DMS114 treated with DMSO at 0.1 percent for 48 hours (cell line): ENCODE data around the gene CPNE6.

ENCODE experiments used
- DNase-seq: peaks from one replicate; lab custom pipeline; 2025; ENCODE audit not compliant: unreplicated experiment; lab: John Stamatoyannopoulos, UW

CPNE6 gene

DNA sequence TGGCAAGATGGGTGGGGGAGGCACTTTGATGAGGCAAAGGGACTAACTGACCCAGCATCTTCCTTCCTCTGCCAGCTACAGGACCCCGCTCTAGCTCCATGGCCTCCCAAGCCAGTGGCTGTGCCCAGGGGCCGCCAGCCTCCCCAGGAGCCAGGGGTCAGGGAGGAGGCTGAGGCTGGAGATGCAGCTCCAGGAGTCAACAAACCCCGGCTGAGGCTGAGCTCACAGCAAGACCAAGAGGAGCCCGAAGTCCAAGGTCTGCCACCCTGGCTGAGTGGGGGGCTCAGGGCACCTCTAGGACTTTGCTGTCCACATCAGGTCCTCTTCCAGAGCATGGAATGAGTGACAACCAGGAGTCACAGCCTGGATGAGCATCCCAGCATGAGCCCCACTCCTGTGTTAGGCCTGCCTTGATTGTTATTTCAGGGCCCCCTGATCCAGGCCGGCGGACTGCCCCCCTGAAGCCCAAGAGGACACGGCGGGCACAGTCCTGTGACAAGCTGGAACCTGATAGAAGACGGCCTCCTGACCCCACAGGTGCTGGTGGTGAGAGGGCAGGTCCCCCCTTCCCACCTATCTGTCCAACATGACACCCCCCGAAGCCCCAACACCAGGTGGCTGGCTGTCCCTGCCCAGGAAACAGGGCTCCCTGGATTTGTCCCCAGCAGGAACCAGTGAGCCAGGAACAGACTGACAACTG lies 2.5 kb upstream of the CPNE6 start:
- DNase-seq: no peak

DNA sequence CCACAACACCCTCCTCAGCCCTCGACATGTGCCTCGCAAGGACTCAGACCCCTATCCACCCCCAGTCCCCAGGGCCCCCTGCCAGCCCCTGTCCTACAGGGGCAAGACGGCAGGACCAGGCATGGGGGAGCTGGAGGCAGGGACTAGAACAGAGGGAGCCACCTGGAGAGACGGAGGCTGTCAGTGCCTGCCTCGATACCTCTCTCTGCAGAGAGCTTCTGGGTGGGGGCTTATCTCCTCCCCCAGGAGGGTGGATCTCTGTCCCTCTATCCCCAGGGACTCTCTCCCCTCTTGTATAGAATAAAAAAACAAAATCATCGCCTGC lies 2.0 kb upstream of the CPNE6 start:
- DNase-seq: no peak

DNA sequence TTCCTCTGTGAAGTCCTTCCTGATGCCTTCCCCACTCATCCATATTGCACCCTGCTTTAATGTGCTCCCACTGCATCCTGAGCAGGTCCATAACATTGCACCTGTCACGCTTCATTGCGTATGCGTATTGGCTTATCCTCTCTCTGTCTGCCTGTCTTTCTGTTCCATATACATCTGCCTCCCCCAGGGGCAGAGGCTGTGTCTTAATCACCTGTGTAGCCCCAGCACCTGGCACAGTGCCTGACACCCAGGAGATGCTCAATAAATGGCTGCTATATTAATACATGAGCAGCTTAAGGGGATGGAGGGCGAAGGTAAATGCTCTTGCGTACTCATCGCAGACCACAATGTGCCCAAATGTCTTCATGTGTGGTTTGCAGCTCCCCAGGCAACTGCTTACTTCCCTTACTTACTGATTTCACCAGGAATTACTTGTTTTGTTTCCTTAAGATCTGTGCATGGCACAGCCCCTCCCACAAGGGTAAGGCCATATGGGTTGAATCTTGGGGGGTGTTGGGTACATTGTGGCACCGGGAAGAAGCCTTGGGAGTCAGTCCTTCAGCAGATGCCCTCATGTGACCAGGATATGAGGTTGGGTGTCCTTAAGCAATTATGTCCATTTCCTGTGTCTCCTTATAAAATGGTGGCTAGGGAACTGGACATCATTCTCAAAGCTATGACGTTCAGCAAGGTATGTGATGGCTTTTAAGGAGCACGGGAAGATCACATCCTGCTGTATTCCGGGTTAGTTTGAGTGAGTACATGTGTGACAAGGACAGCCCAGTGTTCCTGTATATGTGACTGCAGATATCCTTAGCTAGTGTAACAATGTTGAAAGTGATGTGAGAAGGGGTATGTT lies 848 bp upstream of the CPNE6 start:
- DNase-seq: no peak

DNA sequence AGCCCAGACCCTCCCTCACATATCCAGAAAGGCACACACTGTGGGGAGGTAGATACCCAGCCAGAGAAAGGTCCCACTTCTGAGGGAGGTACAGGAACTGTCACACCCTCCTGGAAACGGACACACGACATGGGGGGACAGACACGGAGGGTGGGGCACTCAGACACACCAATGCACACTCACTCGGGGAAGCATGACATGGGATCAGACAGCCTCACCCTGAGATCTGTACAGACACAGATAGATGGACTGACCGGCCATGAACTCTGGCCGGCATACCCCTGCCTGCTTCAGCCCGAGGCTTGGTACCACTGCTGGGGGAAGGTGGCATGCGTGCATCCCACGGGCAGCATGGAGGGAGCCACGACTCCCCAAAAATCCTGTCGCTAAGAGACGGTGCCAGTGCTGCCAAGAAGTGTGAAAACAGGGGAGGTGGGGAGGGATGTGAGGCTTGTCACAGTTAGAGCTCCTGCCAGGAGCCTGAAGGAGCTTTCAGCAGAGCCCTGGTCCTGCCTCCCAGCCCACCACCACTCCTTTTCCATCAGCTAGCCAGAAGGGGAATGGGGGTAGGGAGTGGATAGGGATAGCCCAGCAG lies 571 bp downstream of the CPNE6 start:
- DNase-seq: no peak

DNA sequence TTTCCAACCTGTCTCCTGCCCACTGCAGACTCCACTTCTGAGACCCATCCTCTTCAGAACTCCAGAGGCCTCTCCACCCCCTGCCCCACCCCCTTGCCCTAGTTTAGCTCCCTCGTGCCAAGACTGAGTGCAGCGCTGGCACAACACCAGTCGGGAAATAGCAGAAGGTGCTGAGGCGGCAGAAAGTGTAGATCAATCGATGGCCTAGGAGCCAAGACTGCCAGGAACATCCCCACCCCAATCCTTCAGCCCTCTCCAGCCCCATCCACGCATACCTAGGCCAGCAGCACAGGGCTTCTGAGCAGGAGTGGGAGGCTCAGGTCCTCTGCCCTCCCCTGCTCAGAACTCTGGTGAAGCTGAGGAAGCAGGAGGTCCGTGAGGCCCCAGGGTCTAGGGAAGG lies 1.1 kb downstream of the CPNE6 start:
- no peak for DNase-seq

DNA sequence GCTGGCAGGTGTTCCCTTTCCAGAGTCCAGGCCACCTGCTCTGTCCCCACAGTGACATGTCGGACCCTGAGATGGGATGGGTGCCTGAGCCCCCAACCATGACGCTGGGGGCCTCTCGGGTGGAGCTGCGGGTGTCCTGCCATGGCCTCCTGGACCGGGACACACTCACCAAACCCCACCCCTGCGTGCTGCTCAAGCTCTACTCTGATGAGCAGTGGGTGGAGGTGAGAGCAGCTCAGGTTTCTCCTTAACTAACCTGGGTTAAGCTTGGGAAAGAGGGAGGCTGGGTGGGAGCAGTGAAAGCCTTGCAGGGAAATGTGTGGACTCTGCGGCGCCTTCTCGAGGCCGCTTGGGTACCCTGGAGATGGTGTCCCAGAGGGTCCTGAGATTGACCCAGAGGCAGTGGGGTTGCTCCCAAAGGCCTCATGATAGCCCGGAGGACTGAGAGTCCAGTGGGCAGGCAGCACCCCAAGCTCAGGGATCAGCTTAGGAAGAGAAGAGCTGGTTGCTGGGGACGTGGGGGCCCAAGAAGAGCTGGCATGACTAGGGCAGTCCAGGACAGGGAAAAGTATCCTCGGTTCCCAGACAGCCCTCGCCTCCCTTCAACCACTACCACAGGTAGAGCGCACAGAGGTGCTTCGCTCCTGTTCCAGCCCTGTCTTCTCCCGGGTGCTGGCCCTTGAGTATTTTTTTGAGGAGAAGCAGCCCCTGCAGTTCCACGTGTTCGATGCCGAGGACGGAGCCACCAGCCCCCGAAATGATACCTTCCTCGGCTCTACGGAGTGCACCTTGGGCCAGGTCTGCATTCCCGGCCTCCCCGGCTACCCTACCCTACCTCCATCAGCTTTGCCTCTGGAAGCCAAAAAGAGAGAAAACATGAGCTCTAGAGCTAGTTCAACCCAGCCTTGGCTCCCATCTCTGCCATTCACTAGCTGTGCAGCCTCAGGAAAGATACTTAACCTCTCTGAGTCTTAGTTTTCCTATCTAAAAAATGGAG lies 1.8 kb downstream of the CPNE6 start:
- no peak for DNase-seq

DNA sequence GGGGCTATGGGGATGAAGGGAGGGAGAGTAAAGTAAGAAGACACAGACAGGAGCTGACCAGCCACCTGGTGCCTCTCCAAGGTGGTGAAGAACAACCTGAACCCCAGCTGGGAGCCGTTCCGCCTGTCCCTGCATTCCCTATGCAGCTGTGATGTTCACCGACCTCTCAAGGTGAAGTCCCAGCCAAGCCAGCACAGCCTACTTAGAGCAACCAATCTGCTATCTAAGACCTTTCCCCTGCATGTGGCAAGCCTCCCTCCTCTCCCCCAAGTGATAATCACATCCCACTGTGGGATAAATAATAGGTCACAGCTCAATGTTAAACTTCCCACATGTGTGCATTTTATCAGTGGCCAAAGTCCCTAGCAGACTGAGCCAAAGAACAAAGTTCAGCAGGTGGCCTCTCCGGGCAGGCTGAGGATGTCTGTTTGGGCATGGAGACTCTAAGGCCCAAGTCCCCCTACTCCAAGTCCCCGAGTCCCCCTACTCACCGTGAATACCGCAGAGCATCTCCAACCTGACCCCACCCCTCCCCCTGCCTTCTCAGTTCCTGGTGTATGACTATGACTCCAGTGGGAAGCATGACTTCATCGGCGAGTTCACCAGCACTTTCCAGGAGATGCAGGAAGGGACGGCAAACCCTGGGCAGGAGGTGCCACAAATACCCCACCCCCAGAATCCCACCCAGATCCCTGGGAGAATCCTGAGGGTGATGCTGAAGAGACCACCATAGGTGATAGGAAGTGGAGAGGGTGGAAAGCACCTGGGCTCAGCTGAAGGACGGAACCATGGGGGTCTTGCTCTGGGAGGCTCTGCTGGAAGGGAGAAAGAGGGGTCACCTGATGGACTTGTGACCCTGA lies 3.5 kb downstream of the CPNE6 start:
- no peak for DNase-seq

DNA sequence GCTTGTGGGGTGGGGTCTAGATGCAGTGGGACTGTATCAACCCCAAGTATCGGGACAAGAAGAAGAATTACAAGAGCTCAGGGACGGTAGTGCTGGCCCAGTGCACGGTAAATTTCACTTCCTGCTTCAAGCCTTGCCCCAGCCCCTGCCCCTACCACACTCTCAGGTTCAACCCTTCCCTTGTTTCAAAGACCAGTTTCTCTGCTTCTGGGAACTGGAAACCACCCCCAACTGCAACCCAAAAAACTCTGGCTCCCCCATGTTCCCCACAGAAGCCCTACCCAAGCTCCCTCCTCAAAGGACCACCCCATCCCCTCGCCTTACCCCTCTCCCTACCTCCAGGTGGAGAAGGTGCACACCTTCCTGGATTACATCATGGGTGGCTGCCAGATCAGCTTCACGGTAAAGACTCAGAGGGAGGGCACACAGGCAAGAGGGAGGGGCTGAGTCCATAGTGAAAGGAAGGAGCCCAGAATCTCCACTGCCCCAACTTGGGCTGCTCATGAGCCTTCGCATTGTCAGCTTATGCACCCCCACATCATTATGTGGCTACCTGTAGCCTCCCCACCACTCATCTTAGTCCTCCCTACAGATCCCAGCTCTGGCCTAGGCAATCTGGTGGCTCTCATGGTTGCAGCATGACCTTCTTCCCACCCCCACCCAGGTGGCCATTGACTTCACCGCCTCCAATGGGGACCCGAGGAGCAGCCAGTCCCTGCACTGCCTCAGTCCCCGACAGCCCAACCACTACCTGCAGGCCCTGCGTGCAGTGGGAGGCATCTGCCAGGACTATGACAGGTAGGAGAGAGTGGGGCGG lies 4.3 kb downstream of the CPNE6 start:
- no peak for DNase-seq

DNA sequence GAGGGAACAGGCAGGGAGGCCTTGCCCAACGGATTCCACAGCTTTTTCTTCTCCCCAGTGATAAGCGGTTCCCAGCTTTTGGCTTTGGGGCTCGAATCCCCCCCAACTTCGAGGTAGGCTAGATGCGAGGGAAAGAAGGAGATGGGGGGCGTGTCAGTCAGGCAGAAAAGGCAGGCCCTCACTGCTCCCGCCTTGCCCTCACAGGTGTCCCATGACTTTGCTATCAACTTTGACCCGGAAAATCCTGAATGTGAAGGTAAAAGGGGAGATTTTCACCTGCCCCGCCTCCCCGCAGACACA lies 4.9 kb downstream of the CPNE6 start:
- no peak for DNase-seq

DNA sequence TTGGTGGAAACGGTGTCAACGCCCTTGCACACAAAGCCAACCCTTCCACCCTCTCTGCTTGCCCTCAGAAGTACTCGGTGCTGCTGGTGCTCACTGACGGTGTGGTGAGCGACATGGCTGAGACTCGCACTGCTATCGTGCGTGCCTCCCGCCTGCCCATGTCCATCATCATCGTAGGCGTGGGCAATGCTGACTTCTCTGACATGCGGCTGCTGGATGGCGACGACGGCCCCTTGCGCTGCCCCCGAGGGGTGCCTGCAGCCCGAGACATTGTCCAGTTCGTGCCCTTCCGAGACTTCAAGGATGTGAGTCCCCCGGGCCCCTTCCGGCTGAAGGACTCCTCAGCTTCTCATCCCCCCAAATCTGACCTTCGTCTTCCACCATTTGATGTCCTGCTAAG lies 5.7 kb downstream of the CPNE6 start:
- no peak for DNase-seq

DNA sequence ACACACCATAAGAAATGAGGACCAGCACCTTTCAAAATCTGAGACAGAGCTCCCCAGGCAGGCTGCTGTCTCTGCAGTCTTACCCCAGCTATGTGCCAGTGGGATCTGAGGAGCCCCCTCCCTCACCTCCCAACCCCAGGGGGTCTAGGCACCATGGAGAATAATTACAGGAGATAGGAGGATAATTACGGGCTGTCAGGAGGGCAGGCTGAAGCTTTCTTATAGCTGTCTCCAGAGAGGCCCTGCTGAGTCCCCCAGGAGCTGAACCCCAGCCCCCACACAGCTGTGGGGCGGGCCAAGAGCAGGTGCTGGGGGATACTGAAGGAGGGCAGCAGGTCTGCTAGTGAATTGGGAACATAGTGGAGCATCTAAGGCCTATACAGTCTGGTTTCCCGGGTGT lies 6.8 kb downstream of the CPNE6 start:
- no peak for DNase-seq

DNA sequence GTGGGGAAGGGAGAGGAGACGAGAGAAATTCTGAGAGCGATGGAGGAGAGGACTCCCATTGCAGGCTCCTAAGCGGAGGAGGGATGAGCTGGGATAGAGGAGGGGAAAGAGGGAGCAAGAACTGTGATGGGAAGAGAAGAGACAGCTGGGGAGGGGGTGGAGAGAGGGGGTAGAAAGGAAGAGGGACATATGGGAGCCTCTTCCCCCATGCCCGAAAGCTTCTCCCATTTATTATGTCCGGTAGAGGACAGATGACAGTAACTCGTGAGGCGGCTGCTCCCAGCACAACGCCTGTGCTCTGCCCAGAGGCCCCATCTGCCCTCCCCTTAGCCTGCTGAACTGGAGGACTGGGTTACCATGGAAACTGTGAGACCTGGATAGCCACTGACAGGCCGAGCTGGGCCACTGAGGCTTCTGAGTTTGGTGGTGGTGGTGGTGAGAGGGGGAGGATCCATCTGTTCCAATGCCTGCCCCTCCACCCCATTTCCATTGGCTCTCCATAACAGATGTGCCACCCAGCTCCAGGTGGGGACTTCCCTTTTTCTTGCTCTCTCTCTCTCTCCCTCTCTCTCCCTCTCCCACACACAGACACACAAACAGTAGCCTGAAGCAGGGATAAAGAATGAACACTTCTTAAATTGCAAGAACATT lies 8.3 kb downstream of the CPNE6 start:
- DNase-seq: no peak

DNA sequence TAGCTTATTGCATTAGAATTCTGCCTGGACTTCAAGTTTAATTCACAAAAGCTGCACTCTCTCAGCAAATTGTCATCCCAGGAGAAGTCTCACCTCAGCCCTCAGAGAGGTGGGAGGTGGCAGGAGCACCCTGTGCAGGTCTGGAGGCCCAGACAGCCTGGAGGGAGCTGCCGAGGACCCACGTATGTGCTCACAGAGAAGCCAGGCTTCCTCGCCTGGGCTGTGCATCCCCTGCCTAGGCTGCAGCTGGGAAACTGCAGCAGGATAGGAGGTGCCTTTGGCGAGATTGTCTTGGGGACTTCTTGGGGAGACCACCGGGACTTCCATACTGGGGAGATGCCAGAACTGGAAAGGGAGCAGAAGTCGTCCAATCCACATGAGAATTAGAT lies 8.8 kb downstream of the CPNE6 start:
- DNase-seq: no peak

DNA sequence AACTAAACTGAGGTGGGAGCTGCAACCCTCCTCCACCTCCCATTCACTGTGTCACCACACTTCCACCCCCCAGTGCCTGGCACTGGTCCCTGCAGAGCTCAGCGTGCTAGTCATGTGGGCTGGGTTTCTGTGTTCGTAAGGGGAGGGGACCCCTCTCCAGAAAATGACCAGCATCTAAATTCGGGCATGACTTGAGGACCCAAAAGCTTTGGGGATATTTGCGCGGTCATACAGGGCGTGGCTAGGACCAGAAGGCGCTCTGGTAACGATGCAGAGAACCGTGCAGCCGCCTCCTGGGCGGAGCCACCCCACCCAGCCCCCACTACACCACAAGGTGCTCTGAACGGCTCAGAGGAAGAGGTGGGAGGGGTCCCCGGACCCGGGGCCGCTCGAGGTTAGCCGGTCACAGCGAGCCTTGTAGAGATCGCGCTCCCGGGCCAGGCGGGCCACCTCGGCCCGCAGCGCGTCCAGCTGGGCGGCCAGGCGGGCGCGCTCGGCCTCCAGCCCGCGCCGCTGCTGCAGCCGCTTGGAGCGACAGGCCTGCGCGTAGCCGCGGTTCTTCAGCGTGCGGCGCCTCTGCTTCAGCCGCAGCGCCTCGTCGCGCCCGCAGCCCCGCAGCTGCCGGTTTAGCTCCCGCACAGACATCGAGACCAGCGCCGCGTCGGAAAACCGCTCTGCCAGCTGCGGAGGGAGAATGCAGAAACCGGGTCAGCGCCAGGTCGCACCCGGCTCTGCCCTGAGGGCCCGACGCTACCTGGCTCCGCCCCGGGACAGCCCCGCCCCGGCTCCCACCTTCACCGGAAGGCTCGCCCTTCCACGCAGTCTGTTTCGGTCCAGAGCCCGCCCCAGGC lies 9.8 kb downstream of the CPNE6 start:
- no peak for DNase-seq

DNA sequence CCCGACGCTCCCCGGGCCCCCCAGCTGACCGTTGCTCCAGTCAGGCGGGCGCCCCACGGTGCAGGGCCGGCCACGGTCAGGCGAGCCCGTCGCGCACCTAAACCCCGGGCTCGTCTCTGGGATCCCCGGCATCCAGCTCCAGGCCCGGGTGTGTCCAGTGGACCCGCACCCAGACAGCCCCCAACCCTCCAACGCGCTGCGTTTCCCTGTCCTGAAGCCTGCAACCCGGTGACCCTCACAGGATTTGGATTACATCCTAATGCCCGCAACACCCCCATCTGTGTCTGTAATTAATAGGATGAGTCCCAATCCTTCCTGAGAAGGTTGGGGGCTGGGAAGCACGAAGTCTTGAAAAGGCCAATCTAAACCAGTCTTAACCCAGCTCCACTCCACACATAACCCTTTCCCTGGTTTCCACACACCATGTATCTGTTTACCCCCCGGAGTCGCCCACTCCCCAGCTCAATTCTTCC lies 10.4 kb downstream of the CPNE6 start:
- DNase-seq: no peak

DNA sequence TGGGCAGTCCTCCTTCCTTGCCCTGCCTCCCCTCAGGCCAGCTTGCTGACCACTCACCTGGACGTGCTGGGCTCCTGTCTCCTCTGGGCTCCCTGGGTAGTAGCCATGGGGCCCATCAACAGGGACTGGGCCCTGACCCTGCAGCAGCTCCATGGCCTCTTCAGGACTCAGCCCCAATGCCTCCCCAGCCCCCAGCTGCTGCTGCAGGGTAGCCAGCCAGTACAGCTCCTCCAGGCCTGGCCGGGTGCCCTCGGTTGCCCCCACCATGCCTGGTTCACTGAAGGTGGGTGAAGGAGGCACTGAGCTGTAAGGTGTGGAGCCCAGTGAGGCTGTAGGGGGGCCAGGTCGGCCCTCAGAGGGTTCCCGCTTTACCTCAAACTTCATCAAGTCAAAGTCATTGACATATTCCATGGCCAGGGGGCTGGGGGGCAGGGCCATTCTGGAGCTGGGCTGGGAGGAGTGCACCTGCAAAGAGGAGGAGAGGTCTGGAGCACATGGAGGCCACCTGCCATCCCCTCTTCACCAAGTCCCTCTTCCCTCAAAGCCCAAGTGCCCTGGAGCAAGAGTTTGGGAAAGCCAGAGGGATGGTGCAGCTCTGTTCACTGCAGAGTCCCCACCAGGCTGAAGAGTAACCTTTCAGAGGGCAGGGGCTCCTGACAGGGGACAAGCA lies 11.2 kb downstream of the CPNE6 start:
- no peak for DNase-seq

DNA sequence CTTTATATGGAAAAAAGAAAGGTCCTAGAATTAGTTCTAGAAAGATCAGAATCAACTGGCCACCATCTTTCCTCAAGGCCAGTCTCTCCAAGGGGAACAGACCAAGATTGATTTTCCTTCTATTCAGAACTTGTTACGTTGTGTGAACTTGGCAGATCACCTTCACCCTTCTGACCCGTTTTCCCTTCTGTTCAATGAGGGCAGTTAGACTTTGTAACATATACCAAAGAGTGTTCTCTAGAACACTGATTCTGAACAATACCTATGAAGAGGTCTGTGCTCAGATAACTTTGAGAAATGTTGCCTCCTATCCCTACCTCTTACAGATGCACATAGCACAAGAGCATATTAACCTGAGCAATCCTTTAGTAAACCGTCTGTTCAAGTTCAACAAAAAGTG lies 12.1 kb downstream of the CPNE6 start:
- no peak for DNase-seq

DNA sequence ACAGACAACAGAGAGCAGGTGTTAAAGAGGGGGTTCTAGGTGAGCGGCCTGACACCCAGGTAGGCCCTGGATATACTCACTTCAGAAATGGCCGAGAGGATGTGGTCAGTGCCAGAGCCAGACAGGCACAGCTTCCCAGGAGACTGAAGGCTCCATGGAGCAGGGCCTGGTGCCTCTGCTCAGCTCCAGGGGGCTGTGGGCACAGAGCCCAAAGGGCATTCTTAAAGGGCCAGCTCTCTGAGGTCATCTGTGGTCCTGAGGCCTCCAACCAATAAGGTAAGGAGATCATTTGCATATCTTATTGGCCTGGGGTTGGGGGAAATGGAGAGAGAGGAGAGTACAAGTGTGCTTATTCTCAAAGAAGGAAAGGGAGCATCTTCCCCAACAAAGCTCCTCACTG lies 13.1 kb downstream of the CPNE6 start:
- DNase-seq: no peak
